ENCODE data around the gene RHOJ.

- TF ChIP-seq CTCF (IDR thresholded peaks at IDR 0.05) (no peak), ZFX (IDR thresholded peaks at IDR 0.05; ENCODE audit: borderline replicate concordance) (no peak)
These were observed 24.2 kb upstream of the RHOJ start for GRCh38 chr14:63180011-63180410.
